Endothelial cell of umbilical vein (primary cell): ENCODE measurements around the gene DOCK7. TPM values are rescaled to one million over a fixed set of nuclear protein-coding genes. Genes with fewer than 3 reads are reported as not detected.

ENCODE experiments used
- BruUV-seq: library from RNA; stranded (reverse); fragments of 400-500 nt; replicated peaks from 2 replicates; lab custom pipeline; 2021; lab: Mats Ljungman, UMichigan
- CTCF ChIA-PET: fragments of 300-600, 350-600 bp; sonication (Branson Sonifier 250); formaldehyde crosslinking; loops from one replicate; lab custom pipeline; 2021; ENCODE audit warnings: antibody characterized with exemption, inconsistent platforms; lab: Charles Lee
- POLR2A ChIA-PET: fragments of 300-600, 350-600 bp; sonication (Branson Sonifier 250); formaldehyde crosslinking; loops from one replicate; lab custom pipeline; 2021; ENCODE audit warnings: antibody characterized with exemption, inconsistent platforms; lab: Charles Lee
- DNase-seq: peaks from one replicate; pipeline ENCODE4 v3.0.0-alpha.2; 2011; ENCODE audit warnings: low read depth, low spot score
- FAIRE-seq: peaks from 2 replicates; lab custom pipeline; 2011; peaks lifted over from hg19 to GRCh38; lab: Jason Lieb, UNC
- H2AFZ ChIP-seq: 2 replicates; pipeline ENCODE4 v1.6.0; 2012; ENCODE audit warnings: low read depth, low read length, control low read depth, inconsistent platforms
- H3K27ac ChIP-seq: 2 replicates; pipeline ENCODE4 v1.5.1; 2011; ENCODE audit warnings: low read depth, mild to moderate bottlenecking, control low read depth, low read length, moderate library complexity; ENCODE audit not compliant: insufficient read depth
- H3K27me3 ChIP-seq, 2 experiments: 2 replicates each; pipeline versions ENCODE4 v1.6.0 to v1.6.1; 2011; ENCODE audit warnings: low read length in 2 of 2, mixed read lengths in 1 of 2; ENCODE audit not compliant: control insufficient read depth in 2 of 2, insufficient read depth in 2 of 2
- H3K36me3 ChIP-seq, 2 experiments: 2 replicates in 1 of 2; 3 replicates in 1 of 2; pipeline ENCODE4 v1.5.1; 2011; ENCODE audit warnings: low read length in 2 of 2, mild to moderate bottlenecking in 1 of 2, moderate library complexity in 1 of 2; ENCODE audit not compliant: control insufficient read depth in 2 of 2, insufficient read depth in 2 of 2; ENCODE audit errors: extremely low read depth in 1 of 2
- H3K4me1 ChIP-seq: 3 replicates; pipeline ENCODE4 v1.5.1; 2011; ENCODE audit warnings: mild to moderate bottlenecking, low read length; ENCODE audit not compliant: control insufficient read depth, insufficient read depth; ENCODE audit errors: extremely low read depth
- H3K4me2 ChIP-seq: 2 replicates; pipeline ENCODE4 v1.6.1; 2011; ENCODE audit warnings: low read length, control low read depth, mixed read lengths; ENCODE audit not compliant: insufficient read depth
- H3K4me3 ChIP-seq, 3 experiments: fragments of 200-600 bp in 1 of 3; sonication (generic), shearing (Covaris generic) in 1 of 3; replicated peaks in 1 of 3; 2 replicates each; pipeline ENCODE4 v1.5.1; 2011 to 2016; ENCODE audit warnings: control low read depth in 3 of 3, low read length in 3 of 3, mild to moderate bottlenecking in 2 of 3, inconsistent platforms in 1 of 3, low read depth in 1 of 3, moderate library complexity in 1 of 3; ENCODE audit not compliant: insufficient read depth in 1 of 3
- H3K79me2 ChIP-seq: 2 replicates; pipeline ENCODE4 v1.6.0; 2012; ENCODE audit warnings: low read length, inconsistent platforms; ENCODE audit not compliant: control insufficient read depth, insufficient read depth
- H3K9ac ChIP-seq: replicated peaks from 2 replicates; pipeline ENCODE3; 2011; ENCODE audit warnings: low read length, control low read depth; ENCODE audit not compliant: insufficient read depth; ENCODE audit errors: extremely low read depth
- H3K9me1 ChIP-seq: replicated peaks from 3 replicates; pipeline ENCODE4 v1.6.0; 2011; ENCODE audit warnings: mild to moderate bottlenecking, low read length; ENCODE audit not compliant: control insufficient read depth, insufficient read depth; ENCODE audit errors: extremely low read depth
- H3K9me3 ChIP-seq: replicated peaks from 2 replicates; pipeline ENCODE4 v1.5.1; 2012; ENCODE audit warnings: low read length, inconsistent platforms; ENCODE audit not compliant: control insufficient read depth, insufficient read depth
- H4K20me1 ChIP-seq: replicated peaks from 2 replicates; pipeline ENCODE3; 2011; ENCODE audit warnings: mild to moderate bottlenecking, low read length; ENCODE audit not compliant: control insufficient read depth, insufficient read depth; ENCODE audit errors: extremely low read depth
- EZH2 ChIP-seq: IDR thresholded peaks from 2 replicates; pipeline ENCODE4 v1.6.1; 2012; ENCODE audit warnings: borderline replicate concordance, low read depth, mild to moderate bottlenecking, moderate library complexity, low read length, inconsistent platforms; ENCODE audit not compliant: severe bottlenecking
- FOS ChIP-seq: IDR thresholded peaks from 2 replicates; pipeline ENCODE4 v1.6.1; 2011; ENCODE audit warnings: mild to moderate bottlenecking, low read length, moderate library complexity, borderline replicate concordance; ENCODE audit not compliant: insufficient read depth
- GATA2 ChIP-seq: IDR thresholded peaks from 2 replicates; pipeline ENCODE4 v1.7.0; 2011; ENCODE audit warnings: low read depth, mild to moderate bottlenecking, moderate library complexity, mixed read lengths, low read length; ENCODE audit not compliant: insufficient read length, insufficient read depth
- JUN ChIP-seq: IDR thresholded peaks from 2 replicates; pipeline ENCODE4 v1.6.1; 2011; ENCODE audit warnings: borderline replicate concordance, low read depth; ENCODE audit not compliant: insufficient read length, insufficient read depth
- POLR2A ChIP-seq: IDR thresholded peaks from 2 replicates; pipeline ENCODE4 v1.6.1; 2012; ENCODE audit warnings: low read depth, mild to moderate bottlenecking, control low read depth, low read length
- POLR2AphosphoS5 ChIP-seq: IDR thresholded peaks from 2 replicates; pipeline ENCODE4 v1.6.1; 2012; ENCODE audit warnings: low read depth, mild to moderate bottlenecking, control low read depth, low read length, moderate library complexity; ENCODE audit not compliant: insufficient read depth
- dilution Hi-C: fragments of 300-500 bp; cut with MboI; formaldehyde crosslinking; loops from one replicate; pipeline ENCODE4 v1.15.0; 2019; ENCODE audit warnings: low sequenced_read_pairs; ENCODE audit not compliant: extremely low pct_ligation_motif_present
- intact Hi-C: fragments of 100-400 bp; cut with micrococcal nuclease; formaldehyde crosslinking; loops from one replicate; pipeline ENCODE4 v1.10.0; 2022
- polyA plus RNA-seq, 4 experiments: library from polyadenylated mRNA; depleted of rRNA in 3 of 4; stranded (reverse) in 3 of 4; unstranded in 1 of 4; fragments of >200 nt; gene quantifications; 2 replicates each; pipeline versions ENCODE4 v1.2.1 to v1.2.3, GENCODE V29; 2011 to 2012; ENCODE audit warnings: missing spikeins in 1 of 4
- total RNA-seq: library from RNA; stranded (reverse); gene quantifications from 2 replicates; pipeline ENCODE4 v1.2.3, GENCODE V29; 2021
- TF ChIP-seq, protein P1 (sequence below), 2 donors: IDR thresholded peaks; 1 replicate in 1 of 2; 2 replicates in 1 of 2; pipeline ENCODE4 v1.5.1; 2011; ENCODE audit warnings: low read length in 2 of 2, mild to moderate bottlenecking in 2 of 2, moderate library complexity in 2 of 2, control low read depth in 1 of 2, inconsistent platforms in 1 of 2, low read depth in 1 of 2; ENCODE audit not compliant: insufficient read depth in 1 of 2; ENCODE audit errors: extremely low read depth in 1 of 2
- TF ChIP-seq, protein P2 (sequence below): IDR thresholded peaks from 2 replicates; pipeline ENCODE4 v1.6.1; 2011; ENCODE audit not compliant: insufficient read depth, insufficient read length

The DOCK7 gene
- total and polyA plus RNA-seq, 2 donors (not counting 3 experiments of a cell fraction or from before 2014, with no cell fraction given): 9.4 to 31.9 TPM

DNA sequence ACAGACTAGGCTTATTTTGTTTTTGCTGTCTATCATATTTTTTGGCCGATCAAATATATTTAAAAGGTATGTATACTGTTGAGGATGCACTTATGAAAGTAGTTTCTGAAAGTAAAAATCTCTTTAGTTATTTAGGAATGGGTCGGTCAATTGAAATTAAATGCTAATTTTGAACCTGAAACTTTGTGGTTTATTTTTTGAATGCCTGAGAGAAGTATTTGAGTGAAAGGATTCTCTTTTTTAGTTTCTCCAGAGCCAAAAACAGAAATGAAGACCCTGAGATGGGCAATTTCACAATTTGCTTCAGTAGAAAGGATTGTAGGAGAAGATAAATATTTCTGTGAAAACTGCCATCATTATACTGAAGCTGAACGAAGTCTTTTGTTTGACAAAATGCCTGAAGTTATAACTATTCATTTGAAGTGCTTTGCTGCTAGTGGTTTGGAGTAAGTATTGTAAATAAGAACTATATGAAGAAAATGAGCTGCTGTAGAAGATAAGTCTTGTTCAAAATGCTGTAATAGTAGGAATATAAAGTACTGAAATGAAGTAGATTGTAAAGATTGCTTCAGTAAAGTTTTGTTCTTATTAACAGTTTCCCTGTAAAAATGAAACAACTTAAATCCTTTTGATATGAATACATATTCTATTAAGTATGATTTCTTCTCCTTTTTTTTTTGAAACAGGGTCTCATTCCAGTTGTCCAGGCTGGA, 239.8 kb downstream of the DOCK7 start:
- no peak overlapping the region for H3K4me2 ChIP-seq
- H3K9me1 ChIP-seq: no peaks in the 10 kb centered on the region
- peaks cover 0 to 27% of the 10 kb centered on the region in 2 experiments for H3K36me3 ChIP-seq
- no peak overlapping the region for H3K9ac ChIP-seq
- H3K4me1 ChIP-seq: no peaks in the 10 kb centered on the region
- no TSS peak for BruUV-seq
- no peak overlapping the region for H3K27ac ChIP-seq
- DNase-seq (no peak), FAIRE-seq (no peak)
- no peaks in the 10 kb centered on the region for H3K9me3 ChIP-seq
- no peak overlapping the region for H2AFZ ChIP-seq
- H3K27me3 ChIP-seq: no peaks in the 10 kb centered on the region
- intact Hi-C loops (no loop called here), dilution Hi-C loops (no loop called here)
- TF ChIP-seq, protein P1, sequence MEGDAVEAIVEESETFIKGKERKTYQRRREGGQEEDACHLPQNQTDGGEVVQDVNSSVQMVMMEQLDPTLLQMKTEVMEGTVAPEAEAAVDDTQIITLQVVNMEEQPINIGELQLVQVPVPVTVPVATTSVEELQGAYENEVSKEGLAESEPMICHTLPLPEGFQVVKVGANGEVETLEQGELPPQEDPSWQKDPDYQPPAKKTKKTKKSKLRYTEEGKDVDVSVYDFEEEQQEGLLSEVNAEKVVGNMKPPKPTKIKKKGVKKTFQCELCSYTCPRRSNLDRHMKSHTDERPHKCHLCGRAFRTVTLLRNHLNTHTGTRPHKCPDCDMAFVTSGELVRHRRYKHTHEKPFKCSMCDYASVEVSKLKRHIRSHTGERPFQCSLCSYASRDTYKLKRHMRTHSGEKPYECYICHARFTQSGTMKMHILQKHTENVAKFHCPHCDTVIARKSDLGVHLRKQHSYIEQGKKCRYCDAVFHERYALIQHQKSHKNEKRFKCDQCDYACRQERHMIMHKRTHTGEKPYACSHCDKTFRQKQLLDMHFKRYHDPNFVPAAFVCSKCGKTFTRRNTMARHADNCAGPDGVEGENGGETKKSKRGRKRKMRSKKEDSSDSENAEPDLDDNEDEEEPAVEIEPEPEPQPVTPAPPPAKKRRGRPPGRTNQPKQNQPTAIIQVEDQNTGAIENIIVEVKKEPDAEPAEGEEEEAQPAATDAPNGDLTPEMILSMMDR (IDR thresholded peaks at IDR 0.05; ENCODE audit: extremely low read depth in 1 of 2, insufficient read depth in 1 of 2, low read depth in 1 of 2, low read length in 2 of 2): no peak
- TF ChIP-seq JUN (no peak), POLR2A (no peak)
- TF ChIP-seq, protein P2, sequence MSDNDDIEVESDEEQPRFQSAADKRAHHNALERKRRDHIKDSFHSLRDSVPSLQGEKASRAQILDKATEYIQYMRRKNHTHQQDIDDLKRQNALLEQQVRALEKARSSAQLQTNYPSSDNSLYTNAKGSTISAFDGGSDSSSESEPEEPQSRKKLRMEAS: no peak
- CTCF ChIA-PET: interaction anchor here (1.2 kb wide), 1 partner anchor 24 kb away, joined by 3 read pairs; no protein-coding TSS in a partner anchor
- peaks cover 2% of the 10 kb centered on the region for H4K20me1 ChIP-seq
- H3K4me3 ChIP-seq: no peak overlapping the region
- H3K79me2 ChIP-seq: peaks cover 18% of the 10 kb centered on the region
- POLR2A ChIA-PET: no interaction called here

DNA sequence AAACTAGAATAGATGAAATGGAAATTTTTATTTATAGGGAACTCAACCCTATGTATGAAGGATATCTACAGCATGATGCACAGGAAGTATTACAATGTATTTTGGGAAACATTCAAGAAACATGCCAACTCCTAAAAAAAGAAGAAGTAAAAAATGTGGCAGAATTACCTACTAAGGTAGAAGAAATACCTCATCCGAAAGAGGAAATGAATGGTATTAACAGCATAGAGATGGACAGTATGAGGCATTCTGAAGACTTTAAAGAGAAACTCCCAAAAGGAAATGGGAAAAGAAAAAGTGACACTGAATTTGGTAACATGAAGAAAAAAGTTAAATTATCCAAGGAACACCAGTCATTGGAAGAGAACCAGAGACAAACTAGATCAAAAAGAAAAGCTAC, 243.5 kb downstream of the DOCK7 start:
- TF ChIP-seq POLR2A (no peak), POLR2AphosphoS5 (no peak), FOS (no peak), GATA2 (no peak), EZH2 (no peak)
- TF ChIP-seq, protein P2: no peak
- TF ChIP-seq, protein P1 (IDR thresholded peaks at IDR 0.05; ENCODE audit: extremely low read depth in 1 of 2, insufficient read depth in 1 of 2, low read depth in 1 of 2, low read length in 2 of 2): no peak
- POLR2A ChIA-PET: no interaction called here
- FAIRE-seq: no peak
- Histone ChIP-seq H2AFZ (no peak overlapping the region), H4K20me1 (no peaks in the 10 kb centered on the region), H3K36me3 (peaks cover 0 to 15% of the 10 kb centered on the region in 2 experiments), H3K27me3 (no peaks in the 10 kb centered on the region), H3K4me1 (peaks cover 3% of the 10 kb centered on the region), H3K9me1 (no peaks in the 10 kb centered on the region), H3K27ac (no peak overlapping the region), H3K4me3 (no peak overlapping the region), H3K9ac (no peak overlapping the region), H3K4me2 (no peak overlapping the region), H3K9me3 (no peaks in the 10 kb centered on the region), H3K79me2 (peaks cover 48% of the 10 kb centered on the region)
- intact Hi-C loops (no loop called here), dilution Hi-C loops (no loop called here)
- TSS peak; percentile 11 for BruUV-seq
- no peak for DNase-seq
- CTCF ChIA-PET: no interaction called here
